Liver (tissue), 9 donors: ENCODE results near the gene RASSF7. TPM values are rescaled to one million over a fixed set of nuclear protein-coding genes. Genes with fewer than 3 reads are reported as not detected.

ENCODE experiments used
- DNase-seq: peaks from one replicate; pipeline ENCODE4 v3.0.0-alpha.2; 2017; ENCODE audit warnings: low spot score
- H3K27ac ChIP-seq, 2 donors: one replicate each; pipeline ENCODE4 v1.7.0; 2013; ENCODE audit warnings: inconsistent platforms in 2 of 2, low read length in 2 of 2, control low read depth in 1 of 2, low read depth in 1 of 2, mild to moderate bottlenecking in 1 of 2
- H3K27me3 ChIP-seq, 4 donors: one replicate each; pipeline versions ENCODE4 v1.6.1 to v1.7.0; 2013; ENCODE audit warnings: low read length in 3 of 4, inconsistent platforms in 1 of 4, mild to moderate bottlenecking in 1 of 4, moderate library complexity in 1 of 4; ENCODE audit not compliant: control insufficient read depth in 4 of 4, insufficient read depth in 4 of 4
- H3K36me3 ChIP-seq, 4 donors: one replicate each; pipeline versions ENCODE4 v1.6.1 to v1.7.0; 2013; ENCODE audit warnings: low read length in 3 of 4, mild to moderate bottlenecking in 3 of 4, low read depth in 1 of 4, moderate library complexity in 1 of 4; ENCODE audit not compliant: control insufficient read depth in 4 of 4, insufficient read depth in 3 of 4
- H3K4me1 ChIP-seq, 4 donors: one replicate each; pipeline versions ENCODE4 v1.6.1 to v1.7.0; 2013; ENCODE audit warnings: low read length in 3 of 4, mild to moderate bottlenecking in 3 of 4, moderate library complexity in 1 of 4; ENCODE audit not compliant: control insufficient read depth in 4 of 4, insufficient read depth in 4 of 4
- H3K4me3 ChIP-seq, 3 donors: one replicate each; pipeline versions ENCODE4 v1.6.1 to v1.7.0; 2013; ENCODE audit warnings: low read length in 3 of 3, control low read depth in 1 of 3, low read depth in 1 of 3, mild to moderate bottlenecking in 1 of 3
- H3K9ac ChIP-seq, 2 donors: one replicate each; pipeline ENCODE4 v1.7.0; 2013; ENCODE audit warnings: low read length in 2 of 2, mild to moderate bottlenecking in 2 of 2, moderate library complexity in 2 of 2, control low read depth in 1 of 2, low read depth in 1 of 2
- H3K9me3 ChIP-seq, 4 donors: one replicate each; pipeline versions ENCODE4 v1.6.1 to v1.7.0; 2013; ENCODE audit warnings: low read length in 3 of 4; ENCODE audit not compliant: control insufficient read depth in 4 of 4
- ATF3 ChIP-seq: IDR thresholded peaks from 2 replicates; pipeline ENCODE4 v1.6.1; 2016; ENCODE audit warnings: antibody characterized with exemption
- CTCF ChIP-seq: fragments of 150-350 bp; IDR thresholded peaks from 2 replicates; pipeline ENCODE4 v1.5.1; 2017; ENCODE audit warnings: improper control_type of control experiment, low read depth, low read length; ENCODE audit not compliant: missing input control
- EGR1 ChIP-seq, 2 donors: IDR thresholded peaks; 2 replicates each; pipeline ENCODE4 v1.6.1; 2016 to 2018; ENCODE audit warnings: antibody characterized with exemption in 2 of 2, low read depth in 2 of 2
- FOXA1 ChIP-seq: IDR thresholded peaks from 2 replicates; pipeline ENCODE4 v1.6.1; 2016; ENCODE audit warnings: antibody characterized with exemption
- GABPA ChIP-seq, 2 donors: IDR thresholded peaks in 1 of 2; conservative IDR thresholded peaks in 1 of 2; 2 replicates each; pipeline ENCODE4 v1.6.1; 2016; ENCODE audit warnings: antibody characterized with exemption in 2 of 2, mild to moderate bottlenecking in 1 of 2, moderate library complexity in 1 of 2
- JUND ChIP-seq, 2 donors: IDR thresholded peaks; 2 replicates each; pipeline ENCODE4 v1.6.1; 2016; ENCODE audit warnings: antibody characterized with exemption in 2 of 2
- MAX ChIP-seq: IDR thresholded peaks from 2 replicates; pipeline ENCODE4 v1.6.1; 2016; ENCODE audit warnings: antibody characterized with exemption
- RXRA ChIP-seq, 2 donors: IDR thresholded peaks; 2 replicates each; pipeline ENCODE4 v1.6.1; 2017 to 2018; ENCODE audit warnings: antibody characterized with exemption in 2 of 2, mild to moderate bottlenecking in 1 of 2
- TAF1 ChIP-seq: conservative IDR thresholded peaks from 2 replicates; pipeline ENCODE4 v1.6.1; 2016; ENCODE audit warnings: antibody characterized with exemption, mild to moderate bottlenecking
- ZBTB33 ChIP-seq: IDR thresholded peaks from 2 replicates; pipeline ENCODE4 v1.6.1; 2016; ENCODE audit warnings: antibody characterized with exemption
- WGBS: extraction: QIAGEN DNeasy Blood & Tissue Kit; methylation state at CpG from one replicate; pipeline ENCODE4 v1.1.7; 2013; 5-methylcytosine and 5-hydroxymethylcytosine counted together
- polyA plus RNA-seq, 2 donors: library from polyadenylated mRNA; stranded (reverse) in 1 of 2; unstranded in 1 of 2; fragments of 200-250 nt in 1 of 2; fragments of >200 nt in 1 of 2; fragmentation: Nextera tagmentation in 1 of 2; extraction: Ambion mirVana in 1 of 2; gene quantifications; one replicate each; pipeline versions ENCODE4 v1.2.1 to v1.2.3, GENCODE V29; 2013 to 2015
- total RNA-seq, 2 donors: library from RNA; depleted of rRNA; stranded (reverse); fragments of >200 nt; gene quantifications; one replicate each; pipeline ENCODE4 v1.2.3, GENCODE V29; 2014
- donor health status: healthy.
- donor health status: healthy.
- donor health status: healthy.
- donor health status: healthy.
- donor health status: healthy.

RASSF7 gene
- total and polyA plus RNA-seq, 4 donors: 11.5 to 50.4 (median 36.9) TPM

GRCh38 chr11:550746-551085 is 10.1 kb upstream of the RASSF7 start:
- no peaks in the 10 kb centered on the region for H3K27me3 ChIP-seq
- peaks cover 6 to 21% (median 10%) of the 10 kb centered on the region in 4 donors for H3K4me1 ChIP-seq
- peaks cover 0 to 1% (median 0%) of the 10 kb centered on the region in 4 donors for H3K36me3 ChIP-seq
- H3K9ac ChIP-seq: no peak overlapping the region
- no peak overlapping the region for H3K4me3 ChIP-seq
- H3K27ac ChIP-seq: no peak overlapping the region
- no peaks in the 10 kb centered on the region for H3K9me3 ChIP-seq
- DNase-seq: no peak
- TF ChIP-seq JUND (IDR thresholded peaks at IDR 0.05) (no peak), ATF3 (no peak), CTCF (no peak), TAF1 (no peak), RXRA (IDR thresholded peaks at IDR 0.05) (no peak), FOXA1 (no peak), ZBTB33 (no peak)
- WGBS: 83% methylated on average over 5 of the region's 5 CpGs

GRCh38 chr11:551131-551530 is 9.6 kb upstream of the RASSF7 start:
- no peak overlapping the region for H3K9ac ChIP-seq
- H3K4me3 ChIP-seq: no peak overlapping the region
- 87% methylated on average over 16 of the region's 16 CpGs for WGBS
- no peak overlapping the region for H3K27ac ChIP-seq
- H3K36me3 ChIP-seq: peaks cover 0 to 1% (median 0%) of the 10 kb centered on the region in 4 donors
- DNase-seq: no peak
- H3K27me3 ChIP-seq: no peaks in the 10 kb centered on the region
- no peaks in the 10 kb centered on the region for H3K9me3 ChIP-seq
- H3K4me1 ChIP-seq: peaks cover 6 to 21% (median 10%) of the 10 kb centered on the region in 4 donors
- no peak for TF ChIP-seq GABPA (IDR thresholded peaks at IDR 0.05 in 1 of 2, conservative IDR thresholded peaks at IDR 0.05 in 1 of 2)
- no peak for TF ChIP-seq JUND (IDR thresholded peaks at IDR 0.05)
- TF ChIP-seq EGR1 (IDR thresholded peaks at IDR 0.05; ENCODE audit: low read depth in 2 of 2): no peak
- TF ChIP-seq FOXA1: no peak
- no peak for TF ChIP-seq TAF1

- DNase-seq: no peak
- WGBS: 85% methylated on average over 12 of the region's 12 CpGs
- H3K4me1 ChIP-seq: peaks cover 6 to 21% (median 10%) of the 10 kb centered on the region in 4 donors
- H3K9me3 ChIP-seq: no peaks in the 10 kb centered on the region
- no peak overlapping the region for H3K9ac ChIP-seq
- no peaks in the 10 kb centered on the region for H3K27me3 ChIP-seq
- H3K27ac ChIP-seq: no peak overlapping the region
- no peak for TF ChIP-seq MAX
- H3K4me3 ChIP-seq: no peak overlapping the region
- H3K36me3 ChIP-seq: peaks cover 0 to 1% (median 0%) of the 10 kb centered on the region in 4 donors
Observed at GRCh38 chr11:551596-551995, 9.2 kb upstream of the RASSF7 start.
